Ishikawa (cell line): ENCODE results near the gene TECPR2.

Experiments
- CEBPB ChIP-seq: IDR thresholded peaks from 2 replicates; pipeline ENCODE4 v1.6.1; 2012
- CREB1 ChIP-seq: IDR thresholded peaks from 2 replicates; pipeline ENCODE4 v1.6.1; 2012; ENCODE audit warnings: low read depth
- EGR1 ChIP-seq: IDR thresholded peaks from 2 replicates; pipeline ENCODE4 v1.6.1; 2012
- EP300 ChIP-seq: IDR thresholded peaks from 2 replicates; pipeline ENCODE4 v1.6.1; 2012; ENCODE audit warnings: borderline replicate concordance
- FOXM1 ChIP-seq: IDR thresholded peaks from 2 replicates; pipeline ENCODE4 v1.6.1; 2012; ENCODE audit warnings: low read depth, borderline replicate concordance
- MAX ChIP-seq: IDR thresholded peaks from 2 replicates; pipeline ENCODE4 v1.6.1; 2012
- NFIC ChIP-seq: IDR thresholded peaks from 2 replicates; pipeline ENCODE4 v1.6.1; 2012
- RAD21 ChIP-seq: IDR thresholded peaks from 2 replicates; pipeline ENCODE4 v1.6.1; 2012; ENCODE audit warnings: low read depth
- REST ChIP-seq: IDR thresholded peaks from 2 replicates; pipeline ENCODE4 v1.6.1; 2012; ENCODE audit warnings: low read depth, mild to moderate bottlenecking
- TAF1 ChIP-seq: IDR thresholded peaks from 2 replicates; pipeline ENCODE4 v1.6.1; 2012; ENCODE audit warnings: low read depth, mild to moderate bottlenecking
- TCF12 ChIP-seq: IDR thresholded peaks from 2 replicates; pipeline ENCODE4 v1.6.1; 2012; ENCODE audit warnings: low read depth
- TEAD4 ChIP-seq: IDR thresholded peaks from 2 replicates; pipeline ENCODE4 v1.6.1; 2012
- USF1 ChIP-seq: IDR thresholded peaks from 2 replicates; pipeline ENCODE4 v1.6.1; 2012
- YY1 ChIP-seq: IDR thresholded peaks from 2 replicates; pipeline ENCODE4 v1.6.1; 2012; ENCODE audit warnings: low read depth
- ZBTB7A ChIP-seq: IDR thresholded peaks from 2 replicates; pipeline ENCODE4 v1.6.1; 2012; ENCODE audit warnings: low read depth

The TECPR2 gene

GRCh38 chr14:102469261-102469660 is 106.5 kb downstream of the TECPR2 start:
- TF ChIP-seq CEBPB (no peak), TEAD4 (0 out of 2 replicates have a peak, but pooled peaks have one; percentile 6)

- TF ChIP-seq TCF12 (no peak), EGR1 (no peak), REST (no peak)
Measured at GRCh38 chr14:102471921-102472790, 109.4 kb downstream of the TECPR2 start.

GRCh38 chr14:102472791-102473150 is 110.0 kb downstream of the TECPR2 start:
- TF ChIP-seq CEBPB = no peak
- TF ChIP-seq CREB1 = no peak
- TF ChIP-seq EGR1 = no peak
- no peak for TF ChIP-seq RAD21
- TF ChIP-seq NFIC = no peak
- no peak for TF ChIP-seq YY1
- TF ChIP-seq EP300 = no peak
- TF ChIP-seq FOXM1 = no peak
- TF ChIP-seq TEAD4 = no peak
- no peak for TF ChIP-seq TCF12
- TF ChIP-seq REST = no peak

- TF ChIP-seq MAX = no peak
- no peak for TF ChIP-seq CEBPB
- no peak for TF ChIP-seq YY1
- TF ChIP-seq CREB1 = no peak
- no peak for TF ChIP-seq REST
- TF ChIP-seq TAF1 = no peak
- TF ChIP-seq EGR1 = no peak
- TF ChIP-seq ZBTB7A = no peak
- TF ChIP-seq NFIC = no peak
- TF ChIP-seq TEAD4 = no peak
- no peak for TF ChIP-seq USF1
Measured at GRCh38 chr14:102473559-102473958, 110.8 kb downstream of the TECPR2 start.

GRCh38 chr14:102474934-102475333 is 112.2 kb downstream of the TECPR2 start:
- TF ChIP-seq ZBTB7A (no peak), YY1 (no peak), NFIC (no peak), TEAD4 (no peak)

- TF ChIP-seq USF1 = no peak
- TF ChIP-seq FOXM1 = no peak
- no peak for TF ChIP-seq NFIC
- no peak for TF ChIP-seq CREB1
- no peak for TF ChIP-seq TEAD4
- no peak for TF ChIP-seq EP300
- TF ChIP-seq ZBTB7A = no peak
- no peak for TF ChIP-seq TAF1
Measured at GRCh38 chr14:102479107-102479506, 116.4 kb downstream of the TECPR2 start.
